ENCODE data around the gene TP53. TPM values are rescaled to one million over a fixed set of nuclear protein-coding genes. Genes with fewer than 3 reads are reported as not detected.

TP53 gene
- polyA plus RNA-seq, 1 donor from 2014 or later = 13.8 TPM

GRCh38 chr17:7652388-7653356 is 34.6 kb downstream of the TP53 start:
- H3K4me2 ChIP-seq (ENCODE audit: low read length) = peak overlapping the region; percentile 80
- peak overlapping the region; percentile 68 for H3K27ac ChIP-seq (ENCODE audit: low read length)
- TF ChIP-seq POLR2AphosphoS5 (IDR thresholded peaks at IDR 0.05) (no peak), RAD21 (conservative IDR thresholded peaks at IDR 0.05) (no peak), REST (IDR thresholded peaks at IDR 0.05; ENCODE audit: borderline replicate concordance) (no peak), EP300 (conservative IDR thresholded peaks at IDR 0.05; ENCODE audit: poor library complexity, severe bottlenecking) (no peak), TAF1 (IDR thresholded peaks at IDR 0.05; ENCODE audit: low read depth) (no peak), SMC3 (conservative IDR thresholded peaks at IDR 0.05; ENCODE audit: poor library complexity) (no peak), MXI1 (conservative IDR thresholded peaks at IDR 0.05; ENCODE audit: poor library complexity, severe bottlenecking) (no peak), EZH2 (IDR thresholded peaks at IDR 0.05; ENCODE audit: borderline replicate concordance, insufficient read depth, low read length, poor library complexity, severe bottlenecking) (no peak)
- TF ChIP-seq, protein P1, sequence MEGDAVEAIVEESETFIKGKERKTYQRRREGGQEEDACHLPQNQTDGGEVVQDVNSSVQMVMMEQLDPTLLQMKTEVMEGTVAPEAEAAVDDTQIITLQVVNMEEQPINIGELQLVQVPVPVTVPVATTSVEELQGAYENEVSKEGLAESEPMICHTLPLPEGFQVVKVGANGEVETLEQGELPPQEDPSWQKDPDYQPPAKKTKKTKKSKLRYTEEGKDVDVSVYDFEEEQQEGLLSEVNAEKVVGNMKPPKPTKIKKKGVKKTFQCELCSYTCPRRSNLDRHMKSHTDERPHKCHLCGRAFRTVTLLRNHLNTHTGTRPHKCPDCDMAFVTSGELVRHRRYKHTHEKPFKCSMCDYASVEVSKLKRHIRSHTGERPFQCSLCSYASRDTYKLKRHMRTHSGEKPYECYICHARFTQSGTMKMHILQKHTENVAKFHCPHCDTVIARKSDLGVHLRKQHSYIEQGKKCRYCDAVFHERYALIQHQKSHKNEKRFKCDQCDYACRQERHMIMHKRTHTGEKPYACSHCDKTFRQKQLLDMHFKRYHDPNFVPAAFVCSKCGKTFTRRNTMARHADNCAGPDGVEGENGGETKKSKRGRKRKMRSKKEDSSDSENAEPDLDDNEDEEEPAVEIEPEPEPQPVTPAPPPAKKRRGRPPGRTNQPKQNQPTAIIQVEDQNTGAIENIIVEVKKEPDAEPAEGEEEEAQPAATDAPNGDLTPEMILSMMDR (IDR thresholded peaks at IDR 0.05; ENCODE audit: poor library complexity, severe bottlenecking) = no peak
- H2AFZ ChIP-seq (ENCODE audit: low read depth, low read length) = no peak overlapping the region
- H3K9ac ChIP-seq (ENCODE audit: low read length) = peak overlapping the region; percentile 86
- no peaks in the 10 kb centered on the region for H3K9me2 ChIP-seq (ENCODE audit: insufficient read depth, low read length)
- H3K79me2 ChIP-seq (replicated peaks; ENCODE audit: insufficient read depth, low read length) = peaks cover 10% of the 10 kb centered on the region
- H3K9me3 ChIP-seq (ENCODE audit: low read length) = no peaks in the 10 kb centered on the region
- H3K36me3 ChIP-seq (ENCODE audit: insufficient read depth, low read length) = no peaks in the 10 kb centered on the region
- H3K4me3 ChIP-seq (ENCODE audit: low read length) = peak overlapping the region; percentile 95
- H4K20me1 ChIP-seq (ENCODE audit: insufficient read depth) = no peaks in the 10 kb centered on the region
- H3K27me3 ChIP-seq (ENCODE audit: insufficient read depth, low read depth, low read length) = no peaks in the 10 kb centered on the region
- H3F3A ChIP-seq (ENCODE audit: insufficient read depth, low read length, poor library complexity, severe bottlenecking) = no peaks in the 10 kb centered on the region

DNA sequence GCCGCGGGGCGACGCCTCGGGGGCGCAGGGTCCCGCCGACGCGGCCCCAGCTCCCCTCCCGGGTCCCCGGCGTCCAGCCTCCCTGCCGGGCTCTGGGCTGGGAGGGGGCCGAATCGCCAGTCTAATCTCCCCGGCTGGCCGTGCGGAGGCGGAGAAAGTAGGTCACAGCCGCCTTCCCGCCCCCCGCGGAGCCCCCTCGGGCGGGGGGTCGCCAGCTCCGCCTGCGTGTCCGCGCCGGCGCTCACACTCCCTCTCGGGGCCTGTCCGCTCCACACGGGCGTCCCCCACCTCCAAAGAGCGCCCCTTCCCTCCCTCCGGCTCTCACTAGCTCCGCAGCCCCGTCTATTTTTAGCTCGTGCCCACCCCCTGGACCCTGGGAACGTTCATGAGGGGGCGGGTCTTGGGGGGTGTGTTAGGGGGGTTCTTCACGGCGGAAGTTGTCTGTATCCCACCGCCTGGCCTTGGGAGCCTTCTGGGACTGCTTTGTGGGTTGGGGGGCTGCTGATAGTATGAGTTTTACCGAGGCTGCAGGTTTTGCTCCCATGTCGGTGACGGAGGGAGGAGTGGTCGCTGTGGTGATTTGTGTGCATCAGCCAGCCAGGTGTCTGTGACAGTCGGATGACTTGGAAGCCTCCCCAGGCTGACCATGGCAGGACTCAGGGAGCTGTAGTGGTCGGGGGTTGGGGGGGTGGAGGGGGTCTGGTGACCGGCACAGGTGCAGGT is 35.5 kb downstream of the TP53 start:
- H3K4me3 ChIP-seq (ENCODE audit: low read length) = peak overlapping the region; percentile 95
- peak; percentile 57 for TF ChIP-seq POLR2AphosphoS5 (IDR thresholded peaks at IDR 0.05)
- TF ChIP-seq MXI1 (conservative IDR thresholded peaks at IDR 0.05; ENCODE audit: poor library complexity, severe bottlenecking) = no peak
- no peak for TF ChIP-seq EZH2 (IDR thresholded peaks at IDR 0.05; ENCODE audit: borderline replicate concordance, insufficient read depth, low read length, poor library complexity, severe bottlenecking)
- TF ChIP-seq RAD21 (conservative IDR thresholded peaks at IDR 0.05) = peak; percentile 37
- TF ChIP-seq, protein P1 (IDR thresholded peaks at IDR 0.05; ENCODE audit: poor library complexity, severe bottlenecking) = peak; percentile 46
- TF ChIP-seq SMC3 (conservative IDR thresholded peaks at IDR 0.05; ENCODE audit: poor library complexity) = peak; percentile 16
- TF ChIP-seq TAF1 (IDR thresholded peaks at IDR 0.05; ENCODE audit: low read depth) = no peak
- no peak for TF ChIP-seq REST (IDR thresholded peaks at IDR 0.05; ENCODE audit: borderline replicate concordance)
- no peak for TF ChIP-seq EP300 (conservative IDR thresholded peaks at IDR 0.05; ENCODE audit: poor library complexity, severe bottlenecking)
- peaks cover 10% of the 10 kb centered on the region for H3K79me2 ChIP-seq (replicated peaks; ENCODE audit: insufficient read depth, low read length)
- H3K9me3 ChIP-seq (ENCODE audit: low read length) = no peaks in the 10 kb centered on the region
- H3K9me2 ChIP-seq (ENCODE audit: insufficient read depth, low read length) = no peaks in the 10 kb centered on the region
- peak overlapping the region; percentile 80 for H3K4me2 ChIP-seq (ENCODE audit: low read length)
- H3K27ac ChIP-seq (ENCODE audit: low read length) = peak overlapping the region; percentile 68
- H3F3A ChIP-seq (ENCODE audit: insufficient read depth, low read length, poor library complexity, severe bottlenecking) = no peaks in the 10 kb centered on the region
- no peak overlapping the region for H2AFZ ChIP-seq (ENCODE audit: low read depth, low read length)
- no peaks in the 10 kb centered on the region for H3K36me3 ChIP-seq (ENCODE audit: insufficient read depth, low read length)
- no peaks in the 10 kb centered on the region for H3K27me3 ChIP-seq (ENCODE audit: insufficient read depth, low read depth, low read length)
- no peaks in the 10 kb centered on the region for H4K20me1 ChIP-seq (ENCODE audit: insufficient read depth)
- peak overlapping the region; percentile 86 for H3K9ac ChIP-seq (ENCODE audit: low read length)

Measured in neural cell (in vitro differentiated cells).